GM21717 (cell line): ENCODE results near the gene LYSET.
"Not testable (repeated sequence)": the region's sequence is repeated elsewhere in the genome, so short reads cannot be mapped to it uniquely, and the experiment has no call there.

Source experiments
- ATAC-seq: cut with Tn5 transposase; IDR thresholded peaks from one replicate; pipeline ENCODE4 v1.9.1; 2021; ENCODE audit warnings: mild to moderate bottlenecking, moderate library complexity; ENCODE audit not compliant: unreplicated experiment

The LYSET gene

GRCh38 chr14:93214598-93214997 is 29.5 kb downstream of the LYSET start:
- ATAC-seq: no peak

GRCh38 chr14:93219103-93219726 is 34.1 kb downstream of the LYSET start:
- ATAC-seq: no peak

GRCh38 chr14:93220509-93220908 is 35.4 kb downstream of the LYSET start:
- no peak for ATAC-seq

- ATAC-seq: no peak
These were observed 38.4 kb downstream of the LYSET start for GRCh38 chr14:93223565-93223964.

GRCh38 chr14:93228550-93228949 is 43.4 kb downstream of the LYSET start:
- no peak for ATAC-seq

- no peak for ATAC-seq
These were observed 45.4 kb downstream of the LYSET start for GRCh38 chr14:93230539-93230938.

- ATAC-seq: no peak
These were observed 46.2 kb downstream of the LYSET start for GRCh38 chr14:93231129-93231979.

- no peak for ATAC-seq
These were observed 47.0 kb downstream of the LYSET start for GRCh38 chr14:93232159-93232558.

- not testable (repeated sequence) for ATAC-seq
These were observed 48.0 kb downstream of the LYSET start for GRCh38 chr14:93233078-93233477.

- ATAC-seq: no peak
These were observed 49.7 kb downstream of the LYSET start for GRCh38 chr14:93234798-93235197.
